GM21723 (cell line): ENCODE data around the gene HIF1AN.
"Not testable (repeated sequence)": the region's sequence is repeated elsewhere in the genome, so short reads cannot be mapped to it uniquely, and the experiment has no call there.

Experiments used
- ATAC-seq: cut with Tn5 transposase; IDR thresholded peaks from one replicate; pipeline ENCODE4 v1.9.1; 2021; ENCODE audit warnings: mild to moderate bottlenecking, moderate library complexity; ENCODE audit not compliant: unreplicated experiment

The HIF1AN gene

GRCh38 chr10:100565206-100565985, 29.7 kb downstream of the HIF1AN start:
- no peak for ATAC-seq

- ATAC-seq: no peak
Observed at GRCh38 chr10:100566561-100566960, 30.8 kb downstream of the HIF1AN start.

GRCh38 chr10:100567249-100567648, 31.5 kb downstream of the HIF1AN start:
- no peak for ATAC-seq

- no peak for ATAC-seq
Observed at GRCh38 chr10:100567826-100568225, 32.1 kb downstream of the HIF1AN start.

GRCh38 chr10:100568912-100569311, 33.2 kb downstream of the HIF1AN start:
- no peak for ATAC-seq

- no peak for ATAC-seq
Observed at GRCh38 chr10:100569687-100570481, 34.1 kb downstream of the HIF1AN start.

- no peak for ATAC-seq
Observed at GRCh38 chr10:100570506-100570905, 34.8 kb downstream of the HIF1AN start.

- no peak for ATAC-seq
Observed at GRCh38 chr10:100571084-100571856, 35.5 kb downstream of the HIF1AN start.

- ATAC-seq: not testable (repeated sequence)
Observed at GRCh38 chr10:100575146-100575545, 39.4 kb downstream of the HIF1AN start.

GRCh38 chr10:100575585-100576281, 40.0 kb downstream of the HIF1AN start:
- no peak for ATAC-seq

- ATAC-seq: no peak
Observed at GRCh38 chr10:100576282-100576635, 40.5 kb downstream of the HIF1AN start.

- no peak for ATAC-seq
Observed at GRCh38 chr10:100579261-100580090, 43.7 kb downstream of the HIF1AN start.

GRCh38 chr10:100586959-100587358, 51.2 kb downstream of the HIF1AN start:
- ATAC-seq: no peak

- no peak for ATAC-seq
Observed at GRCh38 chr10:100598166-100598565, 62.4 kb downstream of the HIF1AN start.

- no peak for ATAC-seq
Observed at GRCh38 chr10:100600218-100600617, 64.5 kb downstream of the HIF1AN start.

- no peak for ATAC-seq
Observed at GRCh38 chr10:100607439-100607838, 71.7 kb downstream of the HIF1AN start.
